Hepatocyte (in vitro differentiated cells): ENCODE measurements around the gene IQGAP2.

Experiments used
- EZH2 ChIP-seq: fragments of 200-600 bp; sonication (generic); IDR thresholded peaks from 2 replicates; pipeline ENCODE4 v1.6.1; 2016; ENCODE audit warnings: antibody characterized with exemption, mild to moderate bottlenecking, borderline replicate concordance
- EZH2phosphoT487 ChIP-seq: fragments of 200-600 bp; sonication (generic); IDR thresholded peaks from one replicate; pipeline ENCODE4 v1.6.1; 2018; ENCODE audit warnings: antibody characterized with exemption, mild to moderate bottlenecking, low read depth, moderate library complexity; ENCODE audit not compliant: unreplicated experiment, severe bottlenecking
- TF ChIP-seq, protein P1 (sequence below): fragments of 200-600 bp; sonication (generic); IDR thresholded peaks from 2 replicates; pipeline ENCODE4 v1.5.1; 2016; ENCODE audit warnings: antibody characterized with exemption, mild to moderate bottlenecking; ENCODE audit not compliant: poor library complexity

- TF ChIP-seq, protein P1, sequence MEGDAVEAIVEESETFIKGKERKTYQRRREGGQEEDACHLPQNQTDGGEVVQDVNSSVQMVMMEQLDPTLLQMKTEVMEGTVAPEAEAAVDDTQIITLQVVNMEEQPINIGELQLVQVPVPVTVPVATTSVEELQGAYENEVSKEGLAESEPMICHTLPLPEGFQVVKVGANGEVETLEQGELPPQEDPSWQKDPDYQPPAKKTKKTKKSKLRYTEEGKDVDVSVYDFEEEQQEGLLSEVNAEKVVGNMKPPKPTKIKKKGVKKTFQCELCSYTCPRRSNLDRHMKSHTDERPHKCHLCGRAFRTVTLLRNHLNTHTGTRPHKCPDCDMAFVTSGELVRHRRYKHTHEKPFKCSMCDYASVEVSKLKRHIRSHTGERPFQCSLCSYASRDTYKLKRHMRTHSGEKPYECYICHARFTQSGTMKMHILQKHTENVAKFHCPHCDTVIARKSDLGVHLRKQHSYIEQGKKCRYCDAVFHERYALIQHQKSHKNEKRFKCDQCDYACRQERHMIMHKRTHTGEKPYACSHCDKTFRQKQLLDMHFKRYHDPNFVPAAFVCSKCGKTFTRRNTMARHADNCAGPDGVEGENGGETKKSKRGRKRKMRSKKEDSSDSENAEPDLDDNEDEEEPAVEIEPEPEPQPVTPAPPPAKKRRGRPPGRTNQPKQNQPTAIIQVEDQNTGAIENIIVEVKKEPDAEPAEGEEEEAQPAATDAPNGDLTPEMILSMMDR = no peak
- TF ChIP-seq EZH2 (no peak), EZH2phosphoT487 (no peak)
Measured at GRCh38 chr5:76376866-76377230, 26.2 kb upstream of the IQGAP2 start.
